BJ (cell line): Measurements from ENCODE around the gene MEGF8. TPM values are rescaled to one million over a fixed set of nuclear protein-coding genes. Genes with fewer than 3 reads are reported as not detected.

Source experiments
- CTCF ChIA-PET: fragments of 350-600 bp; formaldehyde crosslinking; extraction: SDS; loops from one replicate; lab custom pipeline; 2021; ENCODE audit warnings: antibody characterized with exemption, inconsistent platforms; lab: Yijun Ruan, JAX
- POLR2A ChIA-PET: fragments of 300-600 bp; sonication (Branson Sonifier 250); formaldehyde crosslinking; extraction: SDS; loops from one replicate; lab custom pipeline; 2021; ENCODE audit warnings: antibody characterized with exemption; lab: Charles Lee
- DNase-seq: peaks from one replicate; pipeline ENCODE4 v3.0.0-alpha.2; 2011; ENCODE audit warnings: low read depth
- H3K27me3 ChIP-seq: 2 replicates; pipeline ENCODE4 v1.6.0; 2011; ENCODE audit warnings: low read length; ENCODE audit not compliant: control insufficient read depth, insufficient read depth
- H3K36me3 ChIP-seq: 2 replicates; pipeline ENCODE4 v1.5.1; 2011; ENCODE audit warnings: low read length; ENCODE audit not compliant: control insufficient read depth, insufficient read depth
- H3K4me3 ChIP-seq: 2 replicates; pipeline ENCODE4 v1.5.1; 2011; ENCODE audit warnings: low read depth, mild to moderate bottlenecking, control low read depth, low read length
- CTCF ChIP-seq: IDR thresholded peaks from 2 replicates; pipeline ENCODE4 v1.5.1; 2011; ENCODE audit warnings: low read depth, mild to moderate bottlenecking, control low read depth, inconsistent platforms, low read length, moderate library complexity; ENCODE audit not compliant: insufficient read depth
- polyA plus RNA-seq: library from polyadenylated mRNA; depleted of rRNA; stranded (reverse); fragments of >200 nt; gene quantifications from 2 replicates; pipeline ENCODE4 v1.2.3, GENCODE V29; 2011

The MEGF8 gene
- polyA plus RNA-seq, 1 experiment, result 9.6 TPM

- ChIA-PET CTCF (interaction anchor here (0.9 to 7.4 kb wide), 15 partner anchors 9 to 170 kb away, joined by 3 to 135 read pairs (median 7); partner anchors contain the start of genes CIC, ERF, GSK3A and PAFAH1B3), POLR2A (no interaction called here)
- Histone ChIP-seq H3K4me3 (no peak overlapping the region), H3K36me3 (peaks cover 13% of the 10 kb centered on the region), H3K27me3 (no peaks in the 10 kb centered on the region)
- TF ChIP-seq CTCF, result no peak
- no peak for DNase-seq
Observed at GRCh38 chr19:42278452-42279154, 46.8 kb upstream of the MEGF8 start.

- ChIA-PET POLR2A (no interaction called here), CTCF (interaction anchor here (0.8 to 7.4 kb wide), 18 partner anchors 9 to 171 kb away, joined by 3 to 135 read pairs (median 7); partner anchors contain the start of genes CIC, ERF, GSK3A and PAFAH1B3)
- peaks cover 7% of the 10 kb centered on the region for H3K36me3 ChIP-seq
- no peak for TF ChIP-seq CTCF
- peak overlapping the region; percentile 54 for H3K4me3 ChIP-seq
- no peak for DNase-seq
- no peaks in the 10 kb centered on the region for H3K27me3 ChIP-seq
Observed at GRCh38 chr19:42279155-42279901, 46.1 kb upstream of the MEGF8 start.

GRCh38 chr19:42279902-42280814, 45.3 kb upstream of the MEGF8 start:
- DNase-seq, result no peak
- Histone ChIP-seq H3K36me3 (0 out of 2 replicates have a peak, but pooled peaks cover 1% of the 10 kb centered on the region), H3K4me3 (peak overlapping the region; percentile 54), H3K27me3 (no peaks in the 10 kb centered on the region)
- CTCF ChIA-PET, result interaction anchor here (0.8 to 7.4 kb wide), 18 partner anchors 10 to 172 kb away, joined by 3 to 135 read pairs (median 7); partner anchors contain the start of genes CIC, ERF, GSK3A and PAFAH1B3
- TF ChIP-seq CTCF, result peak; percentile 91
- POLR2A ChIA-PET, result interaction anchor here (0.6 kb wide), 2 partner anchors 10 to 204 kb away, joined by 5 to 11 read pairs; partner anchors contain the start of gene ZNF574

- H3K36me3 ChIP-seq, result no peaks in the 10 kb centered on the region
- DNase-seq, result no peak
- H3K4me3 ChIP-seq, result peak overlapping the region; percentile 54
- no peak for TF ChIP-seq CTCF
- POLR2A ChIA-PET, result no interaction called here
- no peaks in the 10 kb centered on the region for H3K27me3 ChIP-seq
- CTCF ChIA-PET, result interaction anchor here (1.0 to 7.4 kb wide), 6 partner anchors 9 to 41 kb away, joined by 4 to 135 read pairs (median 16); partner anchors contain the start of genes CIC and GSK3A
Observed at GRCh38 chr19:42280815-42281145, 44.7 kb upstream of the MEGF8 start.
